CD4-positive, alpha-beta T cell treated with Interleukin-6 at 100 ng/mL for 8 hours (primary cell): Measurements from ENCODE around the gene TMEM89.
A peak's percentile ranks its signal among the peaks of the same experiment; 100 is the strongest.

ENCODE experiments used
- DNase-seq: peaks from one replicate; pipeline ENCODE4 v3.0.0-alpha.2; 2020; ENCODE audit warnings: mixed read lengths, low spot score

TMEM89 gene

GRCh38 chr3:48621461-48621869 lies at the start of gene TMEM89:
Gene TMEM89 (minus strand): TSS chr3:48621769. CDS start chr3:48621756, 13 bp downstream.
- DNase-seq, result no peak

- no peak for DNase-seq
These were observed 43.4 kb upstream of the TMEM89 start for GRCh38 chr3:48664929-48665328.

GRCh38 chr3:48664313-48664644 lies 42.7 kb upstream of the TMEM89 start:
- no peak for DNase-seq

- DNase-seq, result peak; percentile 83
These were observed 42.1 kb upstream of the TMEM89 start for GRCh38 chr3:48663489-48664312.

- DNase-seq, result peak; percentile 42
These were observed 41.4 kb upstream of the TMEM89 start, which contains the start of gene CELSR3 for GRCh38 chr3:48662753-48663488. Gene CELSR3 (minus strand): TSS chr3:48662886. CDS start chr3:48662634, 252 bp downstream.

- DNase-seq, result no peak
These were observed 40.7 kb upstream of the TMEM89 start for GRCh38 chr3:48662145-48662752.

- peak; percentile 62 for DNase-seq
These were observed 40.1 kb upstream of the TMEM89 start for GRCh38 chr3:48661501-48662144.

- no peak for DNase-seq
These were observed 39.3 kb upstream of the TMEM89 start for GRCh38 chr3:48660800-48661400.

GRCh38 chr3:48656841-48657281 lies 35.3 kb upstream of the TMEM89 start:
- no peak for DNase-seq

GRCh38 chr3:48656061-48656840 lies 34.7 kb upstream of the TMEM89 start:
- DNase-seq, result peak; percentile 78

GRCh38 chr3:48655606-48656005 lies 34.0 kb upstream of the TMEM89 start:
- peak; percentile 39 for DNase-seq

- no peak for DNase-seq
These were observed 33.5 kb upstream of the TMEM89 start for GRCh38 chr3:48655063-48655462.

GRCh38 chr3:48652923-48653715 lies 31.6 kb upstream of the TMEM89 start:
- DNase-seq, result no peak

GRCh38 chr3:48651771-48652170 lies 30.2 kb upstream of the TMEM89 start:
- DNase-seq, result no peak

GRCh38 chr3:48650723-48651122 lies 29.2 kb upstream of the TMEM89 start:
- no peak for DNase-seq

GRCh38 chr3:48648188-48648850 lies 26.8 kb upstream of the TMEM89 start:
- DNase-seq, result no peak

- no peak for DNase-seq
These were observed 26.1 kb upstream of the TMEM89 start for GRCh38 chr3:48647714-48648113.

- DNase-seq, result no peak
These were observed 23.6 kb upstream of the TMEM89 start for GRCh38 chr3:48644898-48645760.

GRCh38 chr3:48642605-48643004 lies 21.0 kb upstream of the TMEM89 start:
- no peak for DNase-seq
